H1 (cell line): ENCODE measurements around the gene GALNTL6. TPM values are rescaled to one million over a fixed set of nuclear protein-coding genes. Genes with fewer than 3 reads are reported as not detected.

Source experiments
- CTCF ChIA-PET: fragments of 300-600 bp; sonication (Branson Sonifier 250); formaldehyde crosslinking; loops from one replicate; lab custom pipeline; 2021; ENCODE audit not compliant: partially characterized antibody; lab: Charles Lee
- POLR2A ChIA-PET: fragments of 300-600 bp; sonication (Branson Sonifier 250); formaldehyde crosslinking; loops from one replicate; lab custom pipeline; 2021; ENCODE audit warnings: inconsistent platforms; ENCODE audit not compliant: partially characterized antibody; lab: Charles Lee
- DNase-seq, 2 experiments: peaks; one replicate each; pipeline versions ENCODE4 v3.0.0 to v3.0.0-alpha.2; 2010 to 2022; ENCODE audit warnings: low spot score in 2 of 2, low read depth in 1 of 2, mixed read lengths in 1 of 2
- FAIRE-seq: peaks from 2 replicates; lab custom pipeline; 2011; peaks lifted over from hg19 to GRCh38; lab: Jason Lieb, UNC
- H2AFZ ChIP-seq: 2 replicates; pipeline ENCODE4 v1.8.1; 2012; ENCODE audit warnings: low read length, inconsistent platforms
- H2AK5ac ChIP-seq: 2 replicates; pipeline ENCODE4 v1.6.1; 2013; ENCODE audit warnings: low read depth, low read length
- H2BK120ac ChIP-seq: replicated peaks from 2 replicates; pipeline ENCODE3; 2013; ENCODE audit warnings: low read depth, low read length, inconsistent platforms
- H2BK12ac ChIP-seq: 2 replicates; pipeline ENCODE4 v1.6.1; 2013; ENCODE audit warnings: low read depth, low read length
- H2BK15ac ChIP-seq: 2 replicates; pipeline ENCODE4 v1.6.1; 2013; ENCODE audit warnings: low read length
- H2BK20ac ChIP-seq: 2 replicates; pipeline ENCODE4 v1.6.1; 2013; ENCODE audit warnings: low read length
- H2BK5ac ChIP-seq: 2 replicates; pipeline ENCODE4 v1.6.1; 2013; ENCODE audit warnings: low read depth, low read length
- H3K14ac ChIP-seq: 2 replicates; pipeline ENCODE4 v1.6.1; 2013; ENCODE audit warnings: inconsistent platforms; ENCODE audit not compliant: insufficient read length
- H3K18ac ChIP-seq: 2 replicates; pipeline ENCODE4 v1.6.1; 2013; ENCODE audit warnings: low read length; ENCODE audit errors: extremely low read depth
- H3K23ac ChIP-seq: 2 replicates; pipeline ENCODE4 v1.6.1; 2013; ENCODE audit warnings: inconsistent platforms; ENCODE audit not compliant: insufficient read length
- H3K23me2 ChIP-seq: 2 replicates; pipeline ENCODE4 v1.6.1; 2013; ENCODE audit warnings: low read depth, low read length
- H3K27ac ChIP-seq: 2 replicates; pipeline ENCODE4 v1.6.1; 2011; ENCODE audit warnings: low read depth, low read length, inconsistent platforms
- H3K27me3 ChIP-seq, 4 experiments: replicated peaks in 1 of 4; 1 replicate in 1 of 4; 2 replicates in 3 of 4; pipeline versions ENCODE4 v1.6.1 to v1.8.1; 2011 to 2013; ENCODE audit warnings: low read length in 3 of 4, mild to moderate bottlenecking in 3 of 4, inconsistent platforms in 2 of 4, mixed read lengths in 2 of 4, moderate library complexity in 1 of 4; ENCODE audit not compliant: control insufficient read depth in 3 of 4, insufficient read depth in 3 of 4; ENCODE audit errors: extremely low read depth in 1 of 4
- H3K36me3 ChIP-seq, 4 experiments: 2 replicates each; pipeline versions ENCODE4 v1.6.1 to v1.8.1; 2011 to 2013; ENCODE audit warnings: mild to moderate bottlenecking in 4 of 4, low read length in 3 of 4, moderate library complexity in 2 of 4, control low read depth in 1 of 4, inconsistent platforms in 1 of 4; ENCODE audit not compliant: insufficient read depth in 4 of 4, control insufficient read depth in 2 of 4
- H3K4ac ChIP-seq: replicated peaks from 2 replicates; pipeline ENCODE3; 2013; ENCODE audit warnings: low read length, low read depth, mixed read lengths, inconsistent platforms; ENCODE audit not compliant: insufficient read length
- H3K4me1 ChIP-seq, 4 experiments: replicated peaks in 1 of 4; 1 replicate in 1 of 4; 2 replicates in 3 of 4; pipeline versions ENCODE4 v1.6.1 to v1.8.1; 2011 to 2013; ENCODE audit warnings: low read length in 3 of 4, inconsistent platforms in 2 of 4, mixed read lengths in 1 of 4; ENCODE audit not compliant: insufficient read depth in 4 of 4, control insufficient read depth in 3 of 4
- H3K4me2 ChIP-seq, 2 experiments: 2 replicates each; pipeline versions ENCODE4 v1.6.1 to v1.8.1; 2011 to 2013; ENCODE audit warnings: low read depth in 2 of 2, low read length in 2 of 2, control low read depth in 1 of 2, inconsistent platforms in 1 of 2, mild to moderate bottlenecking in 1 of 2; ENCODE audit not compliant: insufficient read depth in 1 of 2
- H3K4me3 ChIP-seq, 4 experiments: fragments of 200-600, 300-600 bp in 1 of 4; sonication (generic), shearing (Covaris generic), sonication (Bioruptor Twin) in 1 of 4; 2 replicates each; pipeline versions ENCODE4 v1.5.1 to v1.8.1; 2011 to 2016; ENCODE audit warnings: low read length in 4 of 4, low read depth in 3 of 4, control low read depth in 2 of 4, inconsistent platforms in 2 of 4, mild to moderate bottlenecking in 2 of 4, mixed read lengths in 1 of 4, moderate library complexity in 1 of 4; ENCODE audit not compliant: insufficient read depth in 2 of 4; ENCODE audit errors: extremely low read depth in 1 of 4
- H3K56ac ChIP-seq: replicated peaks from 2 replicates; pipeline ENCODE3; 2013; ENCODE audit warnings: low read depth, mild to moderate bottlenecking, mixed read lengths, low read length, inconsistent platforms; ENCODE audit not compliant: insufficient read length
- H3K79me1 ChIP-seq: 2 replicates; pipeline ENCODE4 v1.6.1; 2013; ENCODE audit warnings: low read depth, low read length, control low read depth
- H3K79me2 ChIP-seq, 2 experiments: 2 replicates each; pipeline versions ENCODE4 v1.6.1 to v1.8.1; 2012 to 2013; ENCODE audit warnings: low read length in 2 of 2, mild to moderate bottlenecking in 2 of 2, inconsistent platforms in 1 of 2; ENCODE audit not compliant: insufficient read depth in 2 of 2, control insufficient read depth in 1 of 2
- H3K9ac ChIP-seq, 4 experiments: replicated peaks in 1 of 4; 1 replicate in 1 of 4; 2 replicates in 3 of 4; pipeline versions ENCODE4 v1.6.1 to v1.8.1; 2011 to 2013; ENCODE audit warnings: low read depth in 3 of 4, low read length in 3 of 4, control low read depth in 2 of 4, mild to moderate bottlenecking in 2 of 4, moderate library complexity in 2 of 4, inconsistent platforms in 1 of 4; ENCODE audit errors: extremely low read depth in 1 of 4
- H3K9me3 ChIP-seq, 2 experiments: 2 replicates each; pipeline versions ENCODE4 v1.6.1 to v1.8.1; 2012 to 2013; ENCODE audit warnings: mild to moderate bottlenecking in 2 of 2, moderate library complexity in 2 of 2, control low read depth in 1 of 2, inconsistent platforms in 1 of 2, low read depth in 1 of 2, low read length in 1 of 2, mixed read lengths in 1 of 2; ENCODE audit not compliant: insufficient read depth in 2 of 2
- H4K20me1 ChIP-seq, 2 experiments: replicated peaks in 1 of 2; 2 replicates each; pipeline versions ENCODE3 to v1.8.1; 2011 to 2013; ENCODE audit warnings: inconsistent platforms in 2 of 2, low read length in 2 of 2, mild to moderate bottlenecking in 1 of 2; ENCODE audit not compliant: insufficient read depth in 2 of 2, control insufficient read depth in 1 of 2
- H4K5ac ChIP-seq: 2 replicates; pipeline ENCODE4 v1.6.1; 2013; ENCODE audit warnings: low read length, low read depth, mixed read lengths, inconsistent platforms; ENCODE audit not compliant: insufficient read length
- H4K8ac ChIP-seq: 2 replicates; pipeline ENCODE4 v1.8.0; 2013; ENCODE audit warnings: mild to moderate bottlenecking, moderate library complexity, low read length, inconsistent platforms; ENCODE audit not compliant: insufficient read depth; ENCODE audit errors: extremely low read depth
- H4K91ac ChIP-seq: replicated peaks from 2 replicates; pipeline ENCODE3; 2013; ENCODE audit warnings: low read length, mixed read lengths, inconsistent platforms; ENCODE audit not compliant: insufficient read length
- SP1 ChIP-seq: IDR thresholded peaks from 2 replicates; pipeline ENCODE4 v1.6.1; 2011; ENCODE audit warnings: low read depth, low read length
- SUZ12 ChIP-seq: fragments of 200-600 bp; sonication (generic); IDR thresholded peaks from 2 replicates; pipeline ENCODE4 v1.6.1; 2012; ENCODE audit warnings: mild to moderate bottlenecking, inconsistent platforms, low read length, moderate library complexity, mixed read lengths
- WGBS, 2 experiments: shearing (Covaris generic) in 1 of 2; methylation state at CpG; one replicate each; pipeline versions ENCODE4 v1.1.6 to v1.1.7; 2013 to 2015; ENCODE audit warnings: low lambda C conversion rate in 2 of 2, mixed read lengths in 2 of 2, inconsistent platforms in 1 of 2, low coverage in 1 of 2, missing lambda C conversion rate in 1 of 2; ENCODE audit not compliant: insufficient replicate concordance in 2 of 2, insufficient coverage in 1 of 2, insufficient read length in 1 of 2; ENCODE audit errors: extremely low coverage in 1 of 2, missing lambda C conversion rate in 1 of 2; 5-methylcytosine and 5-hydroxymethylcytosine counted together
- polyA plus RNA-seq, 7 experiments: library from polyadenylated mRNA; depleted of rRNA in 3 of 7; stranded (reverse) in 5 of 7; unstranded in 2 of 7; fragments of >200 nt in 5 of 7; fragments of 200-250 nt in 2 of 7; gene quantifications; 1 replicate in 5 of 7; 2 replicates in 1 of 7; 4 replicates in 1 of 7; pipeline versions ENCODE4 v1.2.1 to v1.2.3, GENCODE V29; 2011 to 2013; ENCODE audit warnings: missing spikeins in 2 of 7, mixed read lengths in 2 of 7
- total RNA-seq: library from RNA; stranded (reverse); fragmentation: NEBNext Ultra II Directional; extraction: Animal tissue kit (Norgen Biotek cat#: 25700); gene quantifications from 2 replicates; pipeline ENCODE4 v1.2.1, GENCODE V29; 2021
- TF ChIP-seq, protein P1 (sequence below): IDR thresholded peaks from 2 replicates; pipeline ENCODE4 v1.6.1; 2012; ENCODE audit warnings: inconsistent platforms

GALNTL6 gene
- total and polyA plus RNA-seq, 2 of the 8 experiments (the other 6 are each of a cell fraction or from before 2014, with no cell fraction given): 0.03 to 0.32 TPM

GRCh38 chr4:172813359-172813923 lies 1000.2 kb downstream of the GALNTL6 start:
- no peak overlapping the region for H3K18ac ChIP-seq

More at GRCh38 chr4:172813359-172813923, 1000.2 kb downstream of the GALNTL6 start:
- H3K4me2 ChIP-seq: no peak overlapping the region
- ChIA-PET CTCF (no interaction called here), POLR2A (no interaction called here)
- H3K79me1 ChIP-seq: no peaks in the 10 kb centered on the region
- H3K4me3 ChIP-seq: no peak overlapping the region
- H2BK20ac ChIP-seq: no peak overlapping the region
- no peak overlapping the region for H2BK12ac ChIP-seq
- no peak overlapping the region for H4K5ac ChIP-seq
- no peaks in the 10 kb centered on the region for H3K36me3 ChIP-seq
- H2AK5ac ChIP-seq: no peak overlapping the region
- H2BK5ac ChIP-seq: no peak overlapping the region
- no peaks in the 10 kb centered on the region for H3K79me2 ChIP-seq
- H3K23ac ChIP-seq: no peak overlapping the region
- no peak overlapping the region for H4K91ac ChIP-seq
- no peak overlapping the region for H3K9ac ChIP-seq
- peak overlapping the region; percentile 23; the same call in 1 of the 2 replicates for H4K8ac ChIP-seq
- no peak overlapping the region for H3K27ac ChIP-seq
- no peaks in the 10 kb centered on the region for H4K20me1 ChIP-seq
- peaks cover 0 to 6% (median 4%) of the 10 kb centered on the region in 4 experiments; a peak in 5 of 7 replicates for H3K4me1 ChIP-seq
- H3K23me2 ChIP-seq: peaks cover 2% of the 10 kb centered on the region; the same call in 1 of the 2 replicates
- H2BK15ac ChIP-seq: no peak overlapping the region
- TF ChIP-seq, protein P1, sequence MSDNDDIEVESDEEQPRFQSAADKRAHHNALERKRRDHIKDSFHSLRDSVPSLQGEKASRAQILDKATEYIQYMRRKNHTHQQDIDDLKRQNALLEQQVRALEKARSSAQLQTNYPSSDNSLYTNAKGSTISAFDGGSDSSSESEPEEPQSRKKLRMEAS: no peak
- TF ChIP-seq SP1: no peak
- TF ChIP-seq SUZ12: no peak
- no peak overlapping the region for H3K56ac ChIP-seq
- FAIRE-seq (no peak), DNase-seq (no peak)
- no peak overlapping the region for H3K4ac ChIP-seq
- 81% methylated on average over 11 of the region's 11 CpGs; no CpG with 5 or more reads in 1 of the 2 experiments for WGBS, 2 experiments
- no peaks in the 10 kb centered on the region for H3K9me3 ChIP-seq
- H2BK120ac ChIP-seq: no peak overlapping the region
- no peak overlapping the region for H2AFZ ChIP-seq
- no peak overlapping the region for H3K14ac ChIP-seq
- no peaks in the 10 kb centered on the region for H3K27me3 ChIP-seq
